Esophagus (tissue), 2 donors: ENCODE measurements around the gene RFX1. TPM values are rescaled to one million over a fixed set of nuclear protein-coding genes. Genes with fewer than 3 reads are reported as not detected.

Experiments used
- H3K27ac ChIP-seq, 2 donors: one replicate each; pipeline ENCODE4 v1.5.1; 2013; ENCODE audit warnings: low read depth in 2 of 2, mild to moderate bottlenecking in 2 of 2, inconsistent platforms in 1 of 2, low read length in 1 of 2, moderate library complexity in 1 of 2
- H3K27me3 ChIP-seq, 2 donors: one replicate each; pipeline ENCODE4 v1.6.1; 2013; ENCODE audit warnings: low read length in 2 of 2, control low read depth in 1 of 2, mild to moderate bottlenecking in 1 of 2; ENCODE audit not compliant: insufficient read depth in 2 of 2, control insufficient read depth in 1 of 2
- H3K36me3 ChIP-seq, 2 donors: one replicate each; pipeline ENCODE4 v1.6.1; 2013; ENCODE audit warnings: low read length in 1 of 2; ENCODE audit not compliant: control insufficient read depth in 2 of 2, insufficient read depth in 2 of 2
- H3K4me1 ChIP-seq, 2 donors: one replicate each; pipeline ENCODE4 v1.6.1; 2013; ENCODE audit warnings: low read length in 1 of 2; ENCODE audit not compliant: control insufficient read depth in 2 of 2, insufficient read depth in 2 of 2
- H3K4me3 ChIP-seq, 2 donors: one replicate each; pipeline ENCODE4 v1.5.1; 2013; ENCODE audit warnings: low read length in 2 of 2, mild to moderate bottlenecking in 2 of 2, low read depth in 1 of 2, moderate library complexity in 1 of 2
- H3K9me3 ChIP-seq, 2 donors: one replicate each; pipeline ENCODE4 v1.6.1; 2013; ENCODE audit warnings: mild to moderate bottlenecking in 2 of 2, low read depth in 1 of 2, low read length in 1 of 2, moderate library complexity in 1 of 2; ENCODE audit not compliant: control insufficient read depth in 2 of 2, insufficient read depth in 1 of 2
- WGBS, 2 donors: extraction: QIAGEN DNeasy Blood & Tissue Kit; methylation state at CpG; one replicate each; pipeline ENCODE4 v1.1.7; 2013; 5-methylcytosine and 5-hydroxymethylcytosine counted together
- polyA plus RNA-seq, 2 donors: library from polyadenylated mRNA; stranded (reverse); fragments of 200-250 nt; gene quantifications; one replicate each; pipeline ENCODE4 v1.2.3, GENCODE V29; 2013
- donor health status: healthy with polysubstance abuse.
- donor health status: Bipolar disorder and iron deficiency.

RFX1 gene
- polyA plus RNA-seq, 2 donors: 3.8 to 6.6 TPM

GRCh38 chr19:13981467-13981866 is 24.7 kb downstream of the RFX1 start:
- Histone ChIP-seq H3K4me3 (no peak overlapping the region), H3K9me3 (no peaks in the 10 kb centered on the region), H3K27ac (no peak overlapping the region), H3K36me3 (peaks cover 0 to 13% of the 10 kb centered on the region in 2 donors), H3K4me1 (peaks cover 0 to 8% of the 10 kb centered on the region in 2 donors), H3K27me3 (no peaks in the 10 kb centered on the region)
- 80 to 90% methylated on average over 9 of the region's 9 CpGs for WGBS, 2 donors

GRCh38 chr19:13981021-13981420 is 25.1 kb downstream of the RFX1 start:
- 93 to 94% methylated on average over 5 of the region's 5 CpGs for WGBS, 2 donors
- peaks cover 0 to 13% of the 10 kb centered on the region in 2 donors for H3K36me3 ChIP-seq

DNA sequence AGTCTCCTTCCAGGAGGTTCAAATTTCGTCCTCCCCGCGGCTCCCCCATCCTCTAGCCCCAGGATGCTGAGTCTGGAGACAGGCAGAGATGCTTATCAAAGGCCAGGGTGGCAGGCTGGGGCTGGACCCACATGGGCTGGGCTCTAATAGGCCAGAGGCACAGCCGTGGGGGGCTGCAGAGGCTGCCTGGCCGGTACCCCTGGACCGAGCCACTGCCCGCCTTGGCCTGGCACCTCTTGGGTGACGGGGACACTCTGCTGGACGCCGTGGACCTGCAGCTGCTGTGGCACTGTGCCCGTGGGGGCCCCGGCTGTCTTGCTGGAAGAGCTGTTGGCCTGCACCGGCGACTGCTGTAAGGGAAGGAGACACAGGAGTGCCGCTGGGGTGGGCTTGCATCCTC is 25.8 kb downstream of the RFX1 start:
- H3K27ac ChIP-seq: no peak overlapping the region
- peaks cover 0 to 16% of the 10 kb centered on the region in 2 donors for H3K36me3 ChIP-seq
- no peaks in the 10 kb centered on the region for H3K9me3 ChIP-seq
- WGBS, 2 donors: 94 to 95% methylated on average over 15 of the region's 15 CpGs
- H3K4me3 ChIP-seq: no peak overlapping the region
- peaks cover 0 to 6% of the 10 kb centered on the region in 2 donors for H3K4me1 ChIP-seq
- no peaks in the 10 kb centered on the region for H3K27me3 ChIP-seq

More at GRCh38 chr19:13981021-13981420, 25.1 kb downstream of the RFX1 start:
- no peaks in the 10 kb centered on the region for H3K27me3 ChIP-seq
- peaks cover 0 to 7% of the 10 kb centered on the region in 2 donors for H3K4me1 ChIP-seq
- H3K9me3 ChIP-seq: no peaks in the 10 kb centered on the region
- no peak overlapping the region for H3K4me3 ChIP-seq
- no peak overlapping the region for H3K27ac ChIP-seq

DNA sequence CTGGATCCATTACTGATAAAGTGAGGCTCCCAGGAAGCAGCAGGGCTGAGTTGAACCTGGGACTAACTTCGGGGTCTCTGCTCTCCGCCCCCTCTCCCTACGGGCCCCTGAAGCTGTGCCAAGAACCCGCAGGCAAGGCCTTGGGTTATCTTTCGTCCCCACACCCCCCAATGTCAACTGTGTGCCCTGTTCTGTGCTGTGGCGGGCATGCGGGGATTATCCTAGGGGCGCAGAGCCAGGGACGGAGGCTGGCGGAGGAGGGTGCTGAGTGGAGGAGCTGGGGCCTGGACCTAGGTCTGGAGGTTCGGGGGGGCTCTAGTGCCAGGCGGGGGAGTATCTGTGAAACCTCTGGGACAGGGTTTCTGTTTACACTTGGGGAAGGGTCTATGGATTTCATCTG is 26.4 kb downstream of the RFX1 start:
- H3K9me3 ChIP-seq: no peaks in the 10 kb centered on the region
- H3K4me3 ChIP-seq: no peak overlapping the region
- H3K27me3 ChIP-seq: no peaks in the 10 kb centered on the region
- no peak overlapping the region for H3K27ac ChIP-seq
- 69 to 75% methylated on average over 12 of the region's 12 CpGs for WGBS, 2 donors
- H3K36me3 ChIP-seq: peaks cover 0 to 18% of the 10 kb centered on the region in 2 donors
- H3K4me1 ChIP-seq: peaks cover 0 to 6% of the 10 kb centered on the region in 2 donors

DNA sequence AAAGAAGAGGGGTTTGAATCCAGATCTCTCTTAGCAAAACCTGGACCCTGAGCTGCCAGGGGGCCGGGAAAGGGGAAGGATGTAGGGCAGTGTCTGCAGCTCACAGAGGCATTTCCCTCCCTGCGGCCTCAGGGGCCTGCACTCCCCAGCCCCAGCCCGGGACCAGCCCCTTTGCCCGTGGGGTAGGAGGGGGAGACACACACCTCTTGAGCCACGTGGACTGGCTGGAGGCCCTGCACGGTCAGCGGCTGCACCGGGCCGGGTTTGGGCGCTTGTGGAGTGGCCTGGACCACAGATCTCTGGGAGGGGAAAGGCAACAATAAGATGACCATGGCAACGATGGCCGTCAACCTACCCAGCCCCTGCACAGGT is 26.9 kb downstream of the RFX1 start:
- Histone ChIP-seq H3K4me1 (peaks cover 0 to 9% of the 10 kb centered on the region in 2 donors), H3K27ac (peak overlapping the region in 1 of 2 donors; percentile 30), H3K4me3 (peak overlapping the region; percentile 27 to 39), H3K36me3 (peaks cover 0 to 18% of the 10 kb centered on the region in 2 donors), H3K9me3 (no peaks in the 10 kb centered on the region), H3K27me3 (no peaks in the 10 kb centered on the region)
- WGBS, 2 donors: 20 to 28% methylated on average over 12 of the region's 12 CpGs

GRCh38 chr19:13978351-13979243 is 27.5 kb downstream of the RFX1 start:
- Histone ChIP-seq H3K36me3 (peaks cover 0 to 18% of the 10 kb centered on the region in 2 donors), H3K4me3 (peak overlapping the region; percentile 27 to 39), H3K27ac (peak overlapping the region; percentile 19 to 30), H3K9me3 (no peaks in the 10 kb centered on the region), H3K4me1 (peaks cover 0 to 11% of the 10 kb centered on the region in 2 donors), H3K27me3 (no peaks in the 10 kb centered on the region)
- WGBS, 2 donors: 9 to 14% methylated on average over 57 to 74 of the region's 74 CpGs

DNA sequence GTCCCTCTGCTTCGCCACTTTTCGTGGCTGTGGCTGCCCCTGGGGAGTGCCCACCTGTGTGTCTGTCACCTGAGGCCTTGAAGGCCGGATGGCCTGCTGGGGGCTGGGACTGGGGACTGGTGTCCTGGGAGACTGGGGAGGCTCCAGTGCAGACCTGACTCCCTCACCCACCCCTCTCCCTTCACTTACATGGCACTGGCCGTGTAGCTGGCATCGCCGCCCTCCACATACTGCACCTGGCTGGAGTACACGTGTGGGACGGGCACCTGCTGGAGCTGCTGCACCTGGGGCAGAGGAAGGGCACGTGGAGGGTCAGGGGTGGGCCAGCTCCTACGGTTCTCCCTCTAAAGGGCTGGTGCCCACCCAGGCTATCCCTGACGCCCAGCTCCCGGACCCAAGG is 28.3 kb downstream of the RFX1 start:
- Histone ChIP-seq H3K27ac (peak overlapping the region in 1 of 2 donors; percentile 7), H3K9me3 (no peaks in the 10 kb centered on the region), H3K27me3 (no peaks in the 10 kb centered on the region), H3K4me1 (peaks cover 0 to 11% of the 10 kb centered on the region in 2 donors), H3K4me3 (no peak overlapping the region), H3K36me3 (peaks cover 0 to 14% of the 10 kb centered on the region in 2 donors)
- 80 to 81% methylated on average over 12 of the region's 12 CpGs for WGBS, 2 donors

GRCh38 chr19:13976446-13976845 is 29.7 kb downstream of the RFX1 start:
- WGBS, 2 donors: 88 to 92% methylated on average over 12 of the region's 12 CpGs

GRCh38 chr19:13975870-13976269 is 30.2 kb downstream of the RFX1 start:
- WGBS, 2 donors: 91% methylated on average over 11 of the region's 11 CpGs
- Histone ChIP-seq H3K4me1 (peaks cover 0 to 11% of the 10 kb centered on the region in 2 donors), H3K36me3 (peaks cover 0 to 14% of the 10 kb centered on the region in 2 donors), H3K4me3 (no peak overlapping the region), H3K9me3 (no peaks in the 10 kb centered on the region), H3K27ac (no peak overlapping the region), H3K27me3 (no peaks in the 10 kb centered on the region)

More at GRCh38 chr19:13976446-13976845, 29.7 kb downstream of the RFX1 start:
- peaks cover 0 to 11% of the 10 kb centered on the region in 2 donors for H3K4me1 ChIP-seq
- peaks cover 0 to 16% of the 10 kb centered on the region in 2 donors for H3K36me3 ChIP-seq
- no peak overlapping the region for H3K27ac ChIP-seq
- no peak overlapping the region for H3K4me3 ChIP-seq
- H3K9me3 ChIP-seq: no peaks in the 10 kb centered on the region
- no peaks in the 10 kb centered on the region for H3K27me3 ChIP-seq
